Stimulated activated CD8-positive, alpha-beta memory T cell treated with anti-CD3 and anti-CD28 coated beads, Interleukin-15, amount 100 ng/mL, for 24 hours (primary cell): Measurements from ENCODE around the gene KRTAP4-12.
"Not testable (repeated sequence)": the region's sequence is repeated elsewhere in the genome, so short reads cannot be mapped to it uniquely, and the experiment has no call there.

Experiments used
- DNase-seq: peaks from one replicate; pipeline ENCODE4 v3.0.0-alpha.2; 2020; ENCODE audit warnings: low read depth

KRTAP4-12 gene

DNA sequence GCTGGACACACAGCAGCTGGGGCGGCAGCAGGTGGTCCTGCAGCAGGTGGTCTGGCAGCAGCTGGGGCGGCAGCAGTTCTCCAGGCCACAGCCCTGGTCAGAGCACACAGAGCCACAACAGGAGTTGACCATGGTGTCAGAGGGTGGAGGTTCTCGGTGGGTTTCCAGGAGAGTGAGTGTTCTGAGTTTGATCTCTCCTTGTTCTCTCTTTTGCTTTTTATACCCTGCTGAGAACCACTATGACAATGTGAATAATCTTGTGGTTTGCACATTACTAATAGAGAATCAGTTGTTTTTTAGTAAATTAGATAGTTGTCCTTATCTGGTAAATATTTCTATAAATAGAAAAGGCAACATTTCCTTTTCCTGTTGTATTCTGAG lies at the start of gene KRTAP4-12:
Gene KRTAP4-12 (minus strand): TSS at position 192 of the 381 bp plus-strand sequence. CDS start 60 bp downstream, at position 132.
- not testable (repeated sequence) for DNase-seq

DNA sequence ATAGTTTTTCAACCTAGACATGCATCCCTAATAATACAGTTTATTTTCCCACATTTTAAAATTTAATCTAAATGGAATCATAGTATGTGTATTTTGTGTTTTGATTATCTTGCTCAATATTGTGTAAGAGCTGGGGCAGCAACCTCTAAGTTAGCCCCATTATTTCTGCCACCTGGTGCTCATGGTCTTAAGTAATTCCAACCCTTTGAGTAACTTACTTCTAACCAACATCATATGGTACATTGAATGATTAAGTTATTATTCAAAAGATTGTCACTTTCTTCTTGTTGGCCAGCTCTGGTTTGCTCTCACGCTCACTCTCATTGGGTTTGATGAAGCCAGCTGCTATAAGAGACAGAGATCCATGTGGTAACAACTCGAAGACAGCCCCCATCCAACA lies 47.9 kb upstream of the KRTAP4-12 start:
- DNase-seq: no peak

DNA sequence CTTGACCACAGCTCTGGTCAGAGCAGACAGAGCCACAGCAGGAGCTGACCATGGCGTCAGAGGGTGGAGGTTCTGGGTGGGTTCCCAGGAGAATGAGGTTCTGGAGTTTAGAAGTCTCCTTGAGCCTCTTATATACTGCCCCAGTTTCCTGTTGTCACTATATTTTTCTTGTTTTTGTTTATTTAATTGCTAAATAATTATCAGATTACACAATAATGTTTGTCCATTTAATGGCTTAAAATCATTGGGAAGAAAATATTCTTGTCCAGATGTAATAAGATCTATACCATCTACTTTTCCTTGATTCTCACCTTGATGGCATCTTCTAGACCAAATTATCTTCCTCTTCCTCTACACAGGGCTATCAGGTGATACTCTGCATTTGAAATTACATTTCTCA lies 44.1 kb upstream of the KRTAP4-12 start, which contains the start of gene KRTAP4-3:
Gene KRTAP4-3 (minus strand): TSS at position 101 of the 400 bp plus-strand sequence. CDS start 49 bp downstream, at position 52.
- no peak for DNase-seq

DNA sequence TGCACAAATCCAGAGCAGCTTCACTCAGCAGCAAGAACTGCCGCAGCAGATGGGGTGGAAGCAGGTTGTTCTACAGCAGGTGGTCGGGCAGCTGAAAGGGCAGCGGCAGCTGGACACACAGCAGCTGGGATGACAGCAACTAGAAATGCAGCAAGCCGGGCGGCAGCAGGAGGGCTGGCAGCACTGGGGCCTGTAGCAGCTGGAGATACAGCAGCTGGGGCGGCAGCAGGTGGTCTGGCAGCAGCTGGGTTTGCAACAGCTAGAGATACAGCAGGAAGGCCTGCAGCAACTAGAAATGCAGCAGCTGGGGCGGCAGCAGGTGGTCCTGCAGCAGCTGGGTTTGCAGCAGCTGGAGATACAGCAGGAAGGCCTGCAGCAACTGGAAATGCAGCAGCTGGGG lies 43.6 kb upstream of the KRTAP4-12 start:
- DNase-seq: no peak

DNA sequence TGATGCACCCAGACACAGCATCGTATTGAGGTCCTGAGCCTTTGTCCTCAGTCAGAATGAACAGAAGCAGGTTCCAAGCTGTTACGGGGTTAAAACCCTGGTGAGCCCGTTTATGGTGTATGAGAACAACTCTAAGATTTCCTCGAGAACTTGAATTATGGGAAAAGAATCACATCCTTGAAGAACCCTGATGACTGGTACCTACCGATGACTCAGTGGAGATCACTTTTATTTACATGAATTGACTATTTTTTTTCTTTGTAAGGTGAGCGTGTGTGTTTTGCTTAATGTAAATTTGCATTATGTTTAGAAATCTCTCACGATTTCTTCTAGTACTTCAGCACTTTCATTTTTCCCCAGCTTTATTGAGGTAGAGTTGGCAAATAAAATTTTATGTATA lies 39.8 kb upstream of the KRTAP4-12 start:
- DNase-seq: no peak

DNA sequence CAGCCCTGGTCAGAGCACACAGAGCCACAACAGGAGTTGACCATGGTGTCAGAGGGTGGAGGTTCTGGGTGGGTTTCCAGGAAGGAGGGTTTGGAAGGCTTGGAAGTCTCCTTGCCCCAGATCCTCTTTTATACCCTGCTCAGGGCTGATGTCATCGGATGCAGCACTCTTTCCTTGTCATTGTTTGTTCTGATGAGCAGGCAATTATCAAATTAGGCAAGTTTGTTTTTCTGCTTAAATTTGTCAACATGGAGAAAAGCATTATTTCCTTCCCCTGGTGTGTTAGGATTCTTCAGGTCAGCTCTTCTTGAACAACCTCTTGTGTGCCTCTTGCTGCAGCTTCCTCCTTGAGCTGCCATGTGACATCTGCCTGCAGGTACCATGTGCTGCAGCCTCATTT lies 36.7 kb upstream of the KRTAP4-12 start, which contains the start of gene KRTAP4-4:
Gene KRTAP4-4 (minus strand): TSS at position 101 of the 400 bp plus-strand sequence. CDS start 57 bp downstream, at position 44.
- no peak for DNase-seq

DNA sequence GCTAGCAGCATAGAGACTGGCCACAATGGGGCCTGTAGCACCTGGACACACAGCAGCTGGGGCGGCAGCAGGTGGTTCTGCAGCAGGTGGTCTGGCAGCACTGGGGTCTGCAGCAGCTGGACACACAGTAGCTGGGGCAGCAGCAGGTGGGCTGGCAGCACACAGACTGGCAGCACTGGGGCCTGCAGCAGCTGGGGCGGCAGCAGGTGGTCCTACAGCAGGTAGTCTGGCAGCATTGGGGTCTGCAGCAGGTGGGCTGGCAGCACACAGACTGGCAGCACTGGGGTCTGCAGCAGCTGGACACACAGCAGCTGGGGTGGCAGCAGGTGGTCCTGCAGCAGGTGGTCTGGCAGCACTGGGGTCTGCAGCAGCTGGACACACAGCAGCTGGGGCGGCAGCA lies 36.2 kb upstream of the KRTAP4-12 start:
- DNase-seq: not testable (repeated sequence)

DNA sequence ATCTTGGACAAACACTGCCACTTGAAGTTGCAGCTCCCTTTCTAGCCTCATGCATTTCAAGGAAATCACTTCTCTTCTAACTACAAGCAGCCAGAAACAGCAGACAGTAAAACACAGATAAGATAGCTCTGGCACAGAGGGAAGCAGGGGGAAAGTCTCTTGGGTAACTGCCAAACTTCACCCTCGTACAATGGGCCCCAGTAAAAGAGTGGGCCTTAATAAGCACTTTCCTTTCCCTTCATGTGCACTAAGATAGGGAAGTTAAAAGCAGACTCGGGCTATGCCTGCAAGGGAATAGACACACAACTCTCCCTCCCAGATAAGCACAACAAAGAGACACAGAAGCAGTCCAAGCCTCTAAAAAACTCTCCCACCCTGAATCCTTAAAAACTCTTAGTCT lies 29.9 kb upstream of the KRTAP4-12 start:
- no peak for DNase-seq

DNA sequence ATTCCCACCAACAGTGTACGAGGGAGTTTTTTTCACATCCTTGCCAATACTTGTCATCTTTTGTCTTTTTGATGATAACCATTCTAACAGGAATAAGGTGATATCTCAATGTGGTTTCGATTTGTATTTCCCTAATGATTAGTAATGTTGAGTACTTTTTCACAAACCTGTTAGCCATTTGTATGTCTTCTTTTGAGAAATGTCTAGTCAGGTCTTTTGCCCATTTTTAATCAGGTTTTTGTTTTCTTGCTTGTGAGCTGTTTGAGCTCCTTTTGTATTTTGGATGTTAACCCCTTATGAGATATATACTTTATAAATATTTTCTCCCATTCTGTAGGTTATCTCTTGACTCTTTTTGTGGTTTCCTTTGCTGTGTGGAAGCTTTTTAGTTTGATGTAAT lies 27.5 kb upstream of the KRTAP4-12 start:
- no peak for DNase-seq

DNA sequence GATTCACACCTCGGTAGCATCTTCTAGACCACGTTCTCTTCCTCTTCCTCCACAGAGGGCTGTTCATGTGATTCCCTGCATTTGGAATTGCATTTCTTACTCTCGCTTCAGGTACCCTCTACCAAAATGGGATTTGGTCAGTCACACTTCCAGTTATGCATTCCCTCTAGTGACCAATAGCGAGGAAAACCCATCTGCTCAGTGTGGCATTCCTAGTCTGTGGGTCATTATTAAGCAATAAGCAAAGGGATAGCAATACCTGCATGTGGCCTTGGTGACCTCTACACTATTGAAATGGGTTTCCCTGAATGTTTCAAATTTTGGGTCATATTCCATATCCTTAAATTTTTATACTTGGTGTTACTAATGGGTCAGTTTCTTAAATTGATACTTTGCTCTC lies 26.0 kb upstream of the KRTAP4-12 start:
- DNase-seq: no peak

DNA sequence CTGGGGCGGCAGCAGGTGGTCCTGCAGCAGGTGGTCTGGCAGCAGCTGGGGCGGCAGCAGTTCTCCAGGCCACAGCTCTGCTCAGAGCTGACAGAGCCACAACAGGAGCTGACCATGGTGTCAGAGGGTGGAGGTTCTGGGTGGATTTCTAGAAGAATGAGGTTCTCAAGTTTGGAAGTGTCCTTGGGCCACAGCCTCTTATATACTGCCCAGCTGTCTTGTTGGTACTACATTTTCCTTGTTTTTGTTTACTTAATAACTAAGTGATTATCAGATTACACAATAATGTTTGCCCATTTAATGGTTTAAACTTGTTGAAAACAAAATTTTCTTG lies 25.6 kb upstream of the KRTAP4-12 start, which contains the start of gene KRTAP4-5:
Gene KRTAP4-5 (minus strand): TSS at position 174 of the 334 bp plus-strand sequence. CDS start 58 bp downstream, at position 116.
- no peak for DNase-seq

DNA sequence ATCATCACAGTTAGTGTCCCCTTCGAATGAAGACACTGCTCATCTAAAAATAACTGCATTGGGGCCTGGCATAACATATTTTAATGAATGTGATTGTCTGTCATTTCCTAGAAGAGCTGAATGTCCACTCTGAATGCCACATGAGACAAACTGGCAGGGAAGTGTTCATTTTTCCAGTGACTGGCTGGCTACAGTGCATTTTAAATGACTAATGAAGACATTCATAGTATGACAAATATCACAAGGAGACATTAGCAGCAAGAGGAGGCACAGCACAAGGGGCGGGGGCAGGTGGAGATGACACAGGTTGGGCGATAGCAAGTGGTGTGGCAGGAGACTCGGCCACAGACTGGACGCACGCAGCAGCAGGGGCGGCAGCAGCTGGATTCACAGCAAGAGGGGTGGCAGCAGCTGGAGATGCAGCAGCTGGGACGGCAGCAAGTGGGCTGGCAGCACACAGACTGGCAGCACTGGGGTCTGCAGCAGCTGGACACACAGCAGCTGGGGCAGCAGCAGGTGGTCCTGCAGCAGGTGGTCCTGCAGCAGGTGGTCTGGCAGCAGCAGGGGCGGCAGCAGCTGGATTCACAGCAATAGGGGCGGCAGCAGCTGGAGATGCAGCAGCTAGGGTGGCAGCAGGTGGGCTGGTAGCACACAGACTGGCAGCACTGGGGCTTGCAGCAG lies 25.1 kb upstream of the KRTAP4-12 start:
- not testable (repeated sequence) for DNase-seq

DNA sequence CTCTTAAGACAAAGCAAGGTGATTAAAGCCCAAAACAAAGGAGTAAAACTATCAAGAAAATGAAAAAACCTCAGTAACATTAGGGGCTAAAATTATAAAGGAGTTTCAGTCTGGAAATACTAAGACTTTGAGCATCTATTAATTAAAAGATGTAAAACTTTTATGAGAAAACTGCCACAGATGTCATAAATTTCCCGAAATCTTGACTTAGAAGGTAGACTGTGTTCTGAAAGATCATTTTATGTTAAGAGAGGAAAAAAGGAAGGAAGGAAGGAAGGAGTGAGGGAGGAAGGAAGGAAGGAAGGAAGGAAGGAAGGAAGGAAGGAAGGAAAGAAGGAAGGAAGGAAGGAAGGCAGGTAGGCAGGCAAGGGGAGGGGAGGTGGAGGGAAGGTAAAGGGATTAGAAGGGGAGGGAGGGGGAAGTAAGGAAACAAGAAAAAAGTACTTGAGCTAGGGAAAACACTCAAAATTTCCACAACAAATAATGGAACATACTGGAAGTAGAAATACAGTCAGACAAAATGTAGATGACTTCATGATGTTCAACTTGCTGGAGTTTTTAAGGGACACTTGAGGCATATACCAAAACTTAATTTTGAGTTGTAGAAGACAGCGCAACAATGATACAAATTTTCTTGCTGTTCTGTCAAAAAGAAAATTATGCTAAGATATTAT lies 23.7 kb upstream of the KRTAP4-12 start:
- no peak for DNase-seq

DNA sequence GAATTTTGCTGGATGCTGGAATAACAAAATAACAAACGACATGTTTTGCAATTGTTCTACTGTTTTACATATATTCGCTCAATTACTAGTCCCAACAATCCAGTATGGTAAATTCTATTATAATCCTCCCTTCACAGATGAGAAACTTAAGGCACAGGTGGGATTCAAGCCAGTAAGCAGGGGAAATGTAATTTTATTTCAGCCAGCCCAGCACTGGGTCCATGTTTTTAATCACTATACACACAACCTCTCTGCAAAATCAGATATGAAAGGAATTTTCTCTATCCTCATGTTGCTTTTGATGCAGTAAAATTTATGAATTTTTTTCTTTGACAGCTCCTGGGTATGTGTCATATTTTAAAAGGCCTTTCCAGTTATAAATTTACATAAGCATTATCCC lies 21.3 kb upstream of the KRTAP4-12 start:
- no peak for DNase-seq

DNA sequence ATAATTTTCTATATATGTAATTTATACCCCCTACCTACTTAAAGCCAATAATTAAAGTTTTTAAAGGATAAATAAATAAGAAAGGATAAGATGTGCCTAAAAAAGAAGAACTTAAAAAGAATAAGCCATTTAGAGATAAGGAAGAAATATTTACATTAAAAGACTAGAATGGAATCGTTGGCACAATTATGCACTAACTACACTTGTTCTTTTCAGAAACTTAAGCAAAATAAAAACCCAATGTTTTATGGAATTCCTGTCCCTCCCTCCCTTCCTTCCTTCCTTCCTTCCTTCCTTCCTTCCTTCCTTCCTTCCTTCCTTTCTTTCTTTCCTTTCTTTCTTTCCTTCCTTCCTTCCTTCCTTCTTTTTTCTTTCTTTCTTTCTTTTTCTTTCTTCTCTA lies 20.9 kb upstream of the KRTAP4-12 start:
- no peak for DNase-seq

DNA sequence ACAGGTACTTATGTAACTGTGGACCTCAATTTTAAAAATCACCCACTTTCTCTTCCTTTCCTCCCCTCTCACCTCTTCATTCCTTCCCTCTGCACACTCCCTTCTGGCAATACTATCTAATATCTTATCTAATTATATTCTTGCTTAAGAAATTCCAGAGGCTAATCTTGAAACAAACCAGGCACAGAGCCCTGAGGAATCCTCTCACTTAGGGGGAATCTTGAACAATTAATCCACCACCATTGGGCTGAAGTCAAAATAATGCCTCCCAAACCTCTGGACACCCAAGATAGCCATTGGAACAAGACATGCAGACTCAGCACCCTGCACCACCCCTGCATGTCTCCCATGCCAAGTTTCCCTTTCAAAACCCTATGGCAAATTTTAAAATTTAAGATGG lies 17.4 kb upstream of the KRTAP4-12 start:
- DNase-seq: no peak

DNA sequence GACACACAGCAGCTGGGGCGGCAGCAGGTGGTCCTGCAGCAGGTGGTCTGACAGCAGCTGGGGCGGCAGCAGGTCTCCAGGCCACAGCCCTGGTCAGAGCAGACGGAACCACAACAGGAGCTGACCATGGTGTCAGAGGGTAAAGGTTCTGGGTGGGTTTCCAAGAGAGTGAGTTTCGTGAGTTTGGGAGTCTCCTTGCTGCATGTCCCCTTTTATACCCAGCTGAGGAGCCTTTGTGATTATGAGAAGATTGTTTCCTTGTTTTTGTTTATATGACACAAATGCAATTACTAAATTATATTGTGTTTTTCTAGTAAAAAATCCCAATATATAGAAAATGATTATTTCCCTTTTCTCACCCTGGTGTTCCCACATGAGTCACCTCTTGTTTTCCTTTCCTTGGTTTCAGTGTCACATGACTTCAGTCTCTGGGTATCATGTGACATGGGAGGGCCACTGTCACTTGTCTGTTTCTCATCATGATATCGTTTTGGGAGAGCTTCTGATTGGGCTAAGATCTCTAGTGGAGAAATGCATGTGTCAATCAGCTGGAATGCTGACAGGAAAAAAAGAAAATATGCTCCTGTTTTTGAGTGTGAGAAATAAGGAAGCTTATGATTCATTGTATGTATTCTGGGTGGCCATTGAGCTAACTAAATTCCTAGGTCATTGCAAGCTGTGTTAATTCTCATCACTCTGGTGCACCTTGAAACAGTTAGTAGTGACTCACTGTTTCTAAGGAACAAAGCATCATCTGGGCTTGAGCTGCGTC lies 16.6 kb upstream of the KRTAP4-12 start, which contains the start of gene KRTAP4-6:
Gene KRTAP4-6 (minus strand): TSS at position 185 of the 772 bp plus-strand sequence. CDS start 57 bp downstream, at position 128.
- no peak for DNase-seq

DNA sequence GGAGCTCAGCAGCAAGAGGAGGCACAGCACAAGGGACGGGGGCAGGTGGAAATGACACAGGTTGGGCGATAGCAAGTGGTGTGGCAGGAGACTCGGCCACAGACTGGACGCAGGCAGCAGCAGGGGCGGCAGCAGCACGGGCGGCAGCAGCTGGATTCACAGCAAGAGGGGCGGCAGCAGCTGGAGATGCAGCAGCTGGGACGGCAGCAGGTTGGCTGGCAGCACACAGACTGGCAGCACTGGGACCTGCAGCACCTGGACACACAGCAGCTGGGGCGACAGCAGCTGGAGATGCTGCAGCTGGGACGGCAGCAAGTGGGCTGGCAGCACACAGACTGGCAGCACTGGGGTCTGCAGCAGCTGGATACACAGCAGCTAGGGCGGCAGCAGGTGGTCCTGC lies 15.9 kb upstream of the KRTAP4-12 start:
- DNase-seq: not testable (repeated sequence)

DNA sequence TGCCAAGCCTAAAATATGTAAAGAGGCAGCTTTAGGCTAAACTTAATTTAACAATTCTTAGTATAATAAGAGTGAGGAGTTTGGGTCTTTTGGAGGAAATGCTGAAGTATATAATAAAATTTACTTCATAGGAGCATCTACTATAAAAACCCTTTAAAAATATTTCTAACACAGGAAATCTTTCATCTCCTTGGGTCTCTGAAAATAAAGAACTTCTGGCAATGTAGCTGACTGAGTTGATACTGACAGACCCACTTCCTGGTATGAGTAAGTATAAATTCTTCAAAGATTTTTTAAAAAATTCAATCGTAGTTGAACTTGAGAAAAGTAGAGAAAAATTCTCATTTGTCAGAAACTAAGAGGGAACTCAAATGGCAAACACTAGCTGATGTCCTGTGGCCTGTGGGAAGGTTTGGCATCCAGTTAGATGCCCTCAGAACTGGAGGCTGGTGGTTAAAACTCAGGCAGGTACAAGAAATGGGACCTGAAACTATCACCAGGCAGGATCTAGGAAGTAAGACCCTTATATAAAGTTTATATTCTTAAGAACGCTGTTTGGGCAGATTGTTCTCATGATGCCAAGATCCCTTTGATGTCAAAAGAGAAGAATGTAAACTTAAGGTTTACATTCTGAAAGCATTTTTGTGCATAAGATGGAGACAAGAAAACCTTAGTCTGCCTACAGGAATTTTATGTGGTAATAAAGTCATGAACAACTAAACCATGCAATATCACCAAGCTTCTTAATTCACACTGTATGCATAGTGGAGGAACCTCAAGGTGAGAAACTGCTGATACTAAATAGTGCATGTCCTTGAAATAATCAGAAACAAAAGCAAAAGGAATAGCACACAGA lies 10.1 kb upstream of the KRTAP4-12 start:
- no peak for DNase-seq

DNA sequence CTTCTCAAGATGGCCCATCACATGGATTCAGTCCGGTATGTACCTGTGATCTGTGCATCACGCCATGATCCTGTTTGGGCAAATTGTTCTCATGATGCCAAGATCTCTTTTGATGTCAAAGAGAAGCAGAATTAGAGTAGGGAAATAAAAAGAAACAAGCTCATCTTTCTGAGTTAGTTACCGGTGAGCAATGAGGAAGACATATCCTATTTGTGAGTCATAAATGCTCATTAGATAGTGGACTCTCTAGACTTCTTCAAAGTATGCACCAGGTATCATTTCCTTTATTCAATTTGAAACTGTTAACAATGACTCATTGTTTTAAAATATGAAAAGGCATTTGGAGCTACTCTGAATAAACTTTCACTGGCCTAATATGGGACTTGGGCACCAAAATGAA lies 8.0 kb upstream of the KRTAP4-12 start:
- no peak for DNase-seq

DNA sequence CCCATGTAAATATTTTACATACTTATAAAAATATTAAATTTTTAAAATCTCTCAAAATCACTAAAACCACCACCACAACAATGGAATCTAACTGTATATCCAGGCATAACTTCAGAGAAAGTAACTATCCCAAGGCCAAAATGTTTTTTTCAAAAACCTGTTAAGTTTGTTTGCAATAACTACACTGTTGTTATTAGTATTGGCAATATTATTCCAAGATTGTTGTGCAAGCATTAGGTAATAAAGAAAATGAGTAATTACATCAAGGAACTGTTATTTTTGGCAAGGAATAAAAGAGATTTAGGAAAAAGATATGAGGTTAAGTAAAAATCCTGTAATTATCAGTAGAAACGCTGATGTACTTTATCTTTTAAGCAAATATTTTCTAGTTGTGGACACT lies 3.4 kb upstream of the KRTAP4-12 start:
- DNase-seq: no peak

DNA sequence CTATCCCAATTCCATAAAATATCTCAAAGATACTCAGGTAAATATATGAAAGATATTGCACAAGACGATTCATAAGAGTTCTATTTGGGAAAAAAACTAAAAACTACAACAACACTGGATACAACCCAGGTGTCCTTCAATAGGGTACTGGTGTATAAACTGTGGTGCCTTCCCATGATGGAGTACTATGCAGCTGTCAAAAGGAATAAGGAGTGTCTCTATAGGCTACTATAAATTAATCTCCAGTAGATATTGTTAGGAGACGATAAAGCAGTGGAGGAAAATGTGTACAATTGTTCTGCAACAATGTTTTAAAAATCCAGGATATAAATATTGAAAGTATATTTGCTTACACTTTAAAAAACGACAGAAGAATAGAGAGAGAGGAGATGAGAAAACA lies 2.4 kb upstream of the KRTAP4-12 start:
- no peak for DNase-seq
